GM12874 (cell line): Measurements from ENCODE around the gene LDLRAD1.

ENCODE experiments used
- TF ChIP-seq, protein P1 (sequence below): IDR thresholded peaks from 2 replicates; pipeline ENCODE4 v1.5.1; 2011; ENCODE audit warnings: low read depth, mild to moderate bottlenecking, control low read depth, low read length, moderate library complexity; ENCODE audit not compliant: insufficient read depth

The LDLRAD1 gene

DNA sequence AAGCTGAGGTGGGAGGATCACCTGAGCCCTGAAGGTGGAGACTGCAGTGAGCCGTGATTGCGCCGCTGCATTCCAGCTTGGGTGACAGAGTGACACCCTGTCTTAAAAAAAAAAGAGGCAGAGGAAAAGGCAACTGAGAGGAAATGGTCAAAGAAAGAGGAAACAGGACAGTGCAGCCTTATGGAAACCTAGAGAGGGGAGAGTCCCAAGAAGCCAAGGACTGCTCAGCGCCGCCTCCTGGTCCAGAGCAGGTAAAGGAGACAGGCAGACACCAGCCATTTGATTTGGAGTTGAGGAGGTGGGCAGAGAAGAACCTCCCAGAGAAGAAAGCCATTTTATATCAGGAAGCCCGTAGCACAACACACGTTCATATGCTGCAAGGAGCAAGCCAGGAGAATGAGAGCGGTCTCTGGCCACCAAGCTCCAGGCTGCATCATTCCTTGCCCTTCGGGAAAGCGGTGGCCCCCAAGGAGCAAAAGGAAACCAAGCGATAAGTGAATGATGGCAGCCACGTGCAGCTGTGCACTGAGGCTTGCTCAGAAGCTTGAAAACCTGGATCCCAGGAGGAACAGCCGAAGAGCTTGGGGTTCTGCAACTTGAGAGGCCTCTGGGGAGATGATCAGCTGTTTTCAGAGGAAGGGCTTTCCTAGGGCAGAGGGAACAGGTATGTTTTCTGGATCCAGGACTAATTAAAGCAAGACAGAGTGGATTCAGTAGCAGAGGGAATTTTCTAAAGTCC lies 38.1 kb downstream of the LDLRAD1 start:
- TF ChIP-seq, protein P1, sequence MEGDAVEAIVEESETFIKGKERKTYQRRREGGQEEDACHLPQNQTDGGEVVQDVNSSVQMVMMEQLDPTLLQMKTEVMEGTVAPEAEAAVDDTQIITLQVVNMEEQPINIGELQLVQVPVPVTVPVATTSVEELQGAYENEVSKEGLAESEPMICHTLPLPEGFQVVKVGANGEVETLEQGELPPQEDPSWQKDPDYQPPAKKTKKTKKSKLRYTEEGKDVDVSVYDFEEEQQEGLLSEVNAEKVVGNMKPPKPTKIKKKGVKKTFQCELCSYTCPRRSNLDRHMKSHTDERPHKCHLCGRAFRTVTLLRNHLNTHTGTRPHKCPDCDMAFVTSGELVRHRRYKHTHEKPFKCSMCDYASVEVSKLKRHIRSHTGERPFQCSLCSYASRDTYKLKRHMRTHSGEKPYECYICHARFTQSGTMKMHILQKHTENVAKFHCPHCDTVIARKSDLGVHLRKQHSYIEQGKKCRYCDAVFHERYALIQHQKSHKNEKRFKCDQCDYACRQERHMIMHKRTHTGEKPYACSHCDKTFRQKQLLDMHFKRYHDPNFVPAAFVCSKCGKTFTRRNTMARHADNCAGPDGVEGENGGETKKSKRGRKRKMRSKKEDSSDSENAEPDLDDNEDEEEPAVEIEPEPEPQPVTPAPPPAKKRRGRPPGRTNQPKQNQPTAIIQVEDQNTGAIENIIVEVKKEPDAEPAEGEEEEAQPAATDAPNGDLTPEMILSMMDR, result no peak

DNA sequence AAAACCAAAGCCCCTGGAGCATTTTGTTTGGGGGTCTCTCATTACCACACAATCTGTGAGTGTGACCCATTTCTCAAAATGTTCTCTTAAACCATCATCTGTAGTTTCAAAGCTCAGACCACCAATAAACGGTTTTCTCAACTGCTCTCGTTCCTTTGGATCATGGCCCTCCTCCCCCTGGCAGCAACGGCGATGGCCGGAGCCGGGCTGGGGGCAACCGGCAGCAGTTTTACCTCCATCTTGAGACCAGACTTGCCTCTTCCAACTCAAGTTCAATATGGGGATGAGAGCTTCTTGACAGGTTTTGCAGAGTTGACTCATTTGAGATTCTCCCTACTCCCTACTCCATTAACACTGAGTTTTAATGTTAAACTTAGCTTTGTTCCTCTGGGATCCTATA lies 42.1 kb downstream of the LDLRAD1 start:
- TF ChIP-seq, protein P1, result no peak

DNA sequence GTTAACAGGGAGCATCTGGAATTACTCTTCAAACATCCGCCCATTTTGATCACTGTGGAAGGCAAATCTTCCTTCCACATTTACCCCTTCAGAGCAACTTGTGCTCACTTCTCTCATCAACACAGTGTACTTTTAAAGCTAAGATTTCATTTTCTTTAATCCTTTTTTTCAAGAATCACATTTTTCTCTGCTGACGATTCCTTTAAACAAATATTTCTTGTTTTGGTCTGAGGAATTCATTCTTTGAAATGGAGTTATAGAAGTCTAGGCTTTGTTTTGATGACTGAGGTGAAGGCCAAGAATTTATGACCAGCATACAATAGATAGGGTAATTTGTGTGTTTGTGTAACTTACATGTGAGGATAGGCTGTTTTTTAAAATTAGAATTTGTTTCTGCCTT lies 46.3 kb downstream of the LDLRAD1 start:
- TF ChIP-seq, protein P1, result no peak

DNA sequence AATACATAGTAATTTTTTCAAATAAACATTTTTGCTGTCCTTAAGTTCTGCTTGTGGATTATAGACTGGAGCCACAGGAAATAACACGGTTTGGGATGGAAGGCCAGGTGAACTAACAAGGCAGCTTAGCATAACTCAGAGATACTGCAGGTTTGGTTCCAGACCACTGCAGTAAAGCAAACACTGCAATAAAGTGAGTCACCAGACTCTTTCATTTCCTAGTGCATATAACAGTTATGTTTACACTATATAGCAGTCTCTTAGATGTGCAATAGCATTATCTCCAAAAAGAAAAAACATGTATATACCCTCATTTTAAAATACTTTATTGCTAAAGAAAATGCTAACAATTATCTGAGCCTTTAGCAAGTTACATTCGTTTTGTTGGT lies 49.9 kb downstream of the LDLRAD1 start:
- TF ChIP-seq, protein P1, result no peak

DNA sequence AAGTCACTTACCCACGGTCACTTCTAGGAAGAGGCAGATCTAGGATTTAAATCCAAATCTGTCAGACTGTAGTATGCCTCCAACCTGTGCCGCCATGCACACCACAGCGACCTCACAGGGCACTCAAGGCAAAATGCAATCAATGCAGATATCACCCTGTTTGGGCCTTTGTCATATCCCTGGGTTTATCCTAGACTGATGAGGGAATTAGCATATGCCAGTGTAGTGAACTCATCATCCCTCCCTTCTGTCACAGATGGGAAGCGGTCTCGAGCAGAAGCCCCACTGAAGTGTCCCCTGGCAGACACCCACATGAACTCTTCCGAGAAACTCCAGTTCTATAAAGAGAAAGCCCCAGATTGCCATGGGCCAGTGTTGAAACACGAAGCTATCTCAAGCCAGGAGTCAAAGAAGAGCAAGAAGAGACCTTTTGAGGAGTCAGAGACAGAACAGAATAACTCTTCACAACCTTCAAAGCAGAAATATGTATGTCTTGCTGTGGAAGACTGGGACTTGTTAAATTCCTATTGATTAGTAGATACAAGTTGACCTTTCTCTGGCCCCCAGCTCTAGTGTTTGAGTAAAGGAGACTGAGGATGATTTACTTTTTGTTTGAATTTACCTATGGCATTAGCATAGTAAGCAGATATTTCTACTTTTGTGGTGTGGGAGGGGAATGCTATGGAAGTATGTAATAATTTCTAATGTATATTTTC lies 50.4 kb downstream of the LDLRAD1 start:
- TF ChIP-seq, protein P1, result no peak

DNA sequence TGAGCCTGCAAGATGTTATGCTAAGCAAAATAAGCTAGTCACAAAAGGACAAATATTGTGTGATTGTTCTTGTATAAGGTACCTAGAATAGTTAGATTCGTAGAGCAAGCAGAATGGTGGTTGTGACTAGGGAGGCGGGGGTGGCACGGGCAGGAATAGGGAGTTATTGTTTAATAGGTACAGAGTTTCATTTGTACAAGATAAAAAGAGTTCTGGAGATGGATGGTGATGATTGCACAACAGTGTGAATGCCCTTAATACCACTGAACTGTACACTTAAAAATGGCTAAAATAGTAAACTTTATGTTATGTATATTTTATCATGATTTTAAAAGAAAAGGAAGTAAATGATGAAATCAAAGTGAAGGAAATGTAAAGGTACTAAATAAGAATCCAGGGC lies 51.2 kb downstream of the LDLRAD1 start:
- TF ChIP-seq, protein P1, result no peak

DNA sequence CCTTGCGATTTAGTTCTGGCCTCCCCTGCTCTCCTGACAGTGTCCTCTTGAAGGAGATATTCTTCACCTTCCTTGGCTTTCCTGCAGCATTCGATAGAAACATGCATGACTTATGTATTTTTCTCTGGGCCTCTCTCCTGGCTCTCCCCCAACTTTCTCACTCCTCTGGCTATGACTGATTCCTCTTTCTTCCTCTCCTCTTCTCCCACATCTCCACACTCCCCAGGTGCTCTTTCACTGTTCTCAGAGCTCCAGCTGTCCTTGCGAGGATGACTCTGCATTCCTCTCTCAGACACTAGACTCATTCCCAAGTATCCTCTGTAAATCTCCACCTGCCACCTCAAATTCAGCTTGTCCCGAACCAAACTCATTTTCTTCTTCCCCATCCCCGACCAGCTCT lies 53.9 kb downstream of the LDLRAD1 start:
- TF ChIP-seq, protein P1, result no peak
